Neural progenitor cell (in vitro differentiated cells): ENCODE data around the gene PRICKLE1. TPM values are rescaled to one million over a fixed set of nuclear protein-coding genes. Genes with fewer than 3 reads are reported as not detected.

Experiments used
- DNase-seq: peaks from one replicate; pipeline ENCODE4 v3.0.0-alpha.2; 2016; ENCODE audit warnings: low spot score
- H2AFZ ChIP-seq: fragments of 200-600 bp; sonication (generic); replicated peaks from 2 replicates; pipeline ENCODE4 v1.6.1; 2016; ENCODE audit warnings: antibody characterized with exemption
- H3F3A ChIP-seq: fragments of 200-600 bp; sonication (generic); 2 replicates; pipeline ENCODE4 v1.6.1; 2016; ENCODE audit warnings: antibody characterized with exemption, low read depth
- H3K27ac ChIP-seq: fragments of 200-600 bp; sonication (generic); 2 replicates; pipeline ENCODE4 v1.5.1; 2016; ENCODE audit warnings: mild to moderate bottlenecking
- H3K27me3 ChIP-seq: fragments of 200-600 bp; sonication (generic); 2 replicates; pipeline ENCODE4 v1.6.1; 2016; ENCODE audit warnings: mild to moderate bottlenecking, moderate library complexity
- H3K36me3 ChIP-seq: fragments of 200-600 bp; sonication (generic); 2 replicates; pipeline ENCODE4 v1.5.1; 2016
- H3K4me1 ChIP-seq: fragments of 200-600 bp; sonication (generic); 2 replicates; pipeline ENCODE4 v1.6.1; 2016; ENCODE audit warnings: mixed run types
- H3K4me2 ChIP-seq: fragments of 200-600 bp; sonication (generic); 2 replicates; pipeline ENCODE4 v1.6.1; 2016
- H3K4me3 ChIP-seq: fragments of 200-600 bp; sonication (generic); 2 replicates; pipeline ENCODE4 v1.5.1; 2016
- H3K79me2 ChIP-seq: fragments of 200-600 bp; sonication (generic); 2 replicates; pipeline ENCODE4 v1.6.1; 2016; ENCODE audit warnings: low read depth
- H3K9ac ChIP-seq: fragments of 200-600 bp; sonication (generic); 2 replicates; pipeline ENCODE4 v1.6.1; 2016
- H3K9me3 ChIP-seq: fragments of 200-600 bp; sonication (generic); 2 replicates; pipeline ENCODE4 v1.5.1; 2016; ENCODE audit warnings: low read depth
- H4K20me1 ChIP-seq: fragments of 200-600 bp; sonication (generic); 2 replicates; pipeline ENCODE4 v1.6.1; 2016; ENCODE audit warnings: low read depth
- H3K27ac Mint-ChIP-seq: 3 replicates; pipeline ENCODE4 v1.8.0; 2021; ENCODE audit warnings: mixed read lengths
- H3K27me3 Mint-ChIP-seq: 2 replicates; pipeline ENCODE4 v1.8.0; 2022; ENCODE audit warnings: low read depth, mild to moderate bottlenecking, inconsistent platforms, moderate library complexity, mixed read lengths; ENCODE audit not compliant: insufficient read depth
- H3K36me3 Mint-ChIP-seq: 3 replicates; pipeline ENCODE4 v1.8.0; 2021; ENCODE audit warnings: mixed read lengths
- H3K4me1 Mint-ChIP-seq: 3 replicates; pipeline ENCODE4 v1.8.0; 2021; ENCODE audit warnings: mixed read lengths
- H3K4me3 Mint-ChIP-seq: 3 replicates; pipeline ENCODE4 v1.8.0; 2021; ENCODE audit warnings: mild to moderate bottlenecking, moderate library complexity, mixed read lengths
- H3K9me3 Mint-ChIP-seq: 3 replicates; pipeline ENCODE4 v1.8.0; 2020; ENCODE audit warnings: mixed read lengths
- EZH2 ChIP-seq: fragments of 200-600 bp; sonication (generic); IDR thresholded peaks from 2 replicates; pipeline ENCODE4 v1.6.1; 2017; ENCODE audit warnings: antibody characterized with exemption, mild to moderate bottlenecking, moderate library complexity
- EZH2phosphoT487 ChIP-seq: fragments of 200-600 bp; sonication (generic); IDR thresholded peaks from 2 replicates; pipeline ENCODE4 v1.6.1; 2017; ENCODE audit warnings: antibody characterized with exemption
- total RNA-seq: library from RNA; depleted of rRNA; stranded (reverse); fragments of >200 nt; gene quantifications from 2 replicates; pipeline ENCODE4 v1.2.3, GENCODE V29; 2015; ENCODE audit warnings: low replicate concordance
- TF ChIP-seq, protein P1 (sequence below): fragments of 200-600 bp; sonication (generic); IDR thresholded peaks from 2 replicates; pipeline ENCODE4 v1.5.1; 2017; ENCODE audit warnings: antibody characterized with exemption, mild to moderate bottlenecking

Gene PRICKLE1
- total RNA-seq, 1 donor from 2014 or later: 4.0 TPM

GRCh38 chr12:42609605-42610004, 20.1 kb upstream of the PRICKLE1 start:
- H3K79me2 ChIP-seq: no peaks in the 10 kb centered on the region
- H3K4me1 ChIP-seq: no peaks in the 10 kb centered on the region
- no peak overlapping the region for H3K9ac ChIP-seq
- no peaks in the 10 kb centered on the region for H3K9me3 ChIP-seq
- H3K9me3 Mint-ChIP-seq: peaks cover 8% of the 10 kb centered on the region
- H3K27ac Mint-ChIP-seq: no peak overlapping the region
- H3K4me1 Mint-ChIP-seq: no peaks in the 10 kb centered on the region
- no peaks in the 10 kb centered on the region for H3K36me3 Mint-ChIP-seq
- H3K27me3 Mint-ChIP-seq: peaks cover 2% of the 10 kb centered on the region
- H3K27me3 ChIP-seq: no peaks in the 10 kb centered on the region
- H3K36me3 ChIP-seq: no peaks in the 10 kb centered on the region
- TF ChIP-seq EZH2phosphoT487: no peak
- no peak for TF ChIP-seq EZH2
- TF ChIP-seq, protein P1, sequence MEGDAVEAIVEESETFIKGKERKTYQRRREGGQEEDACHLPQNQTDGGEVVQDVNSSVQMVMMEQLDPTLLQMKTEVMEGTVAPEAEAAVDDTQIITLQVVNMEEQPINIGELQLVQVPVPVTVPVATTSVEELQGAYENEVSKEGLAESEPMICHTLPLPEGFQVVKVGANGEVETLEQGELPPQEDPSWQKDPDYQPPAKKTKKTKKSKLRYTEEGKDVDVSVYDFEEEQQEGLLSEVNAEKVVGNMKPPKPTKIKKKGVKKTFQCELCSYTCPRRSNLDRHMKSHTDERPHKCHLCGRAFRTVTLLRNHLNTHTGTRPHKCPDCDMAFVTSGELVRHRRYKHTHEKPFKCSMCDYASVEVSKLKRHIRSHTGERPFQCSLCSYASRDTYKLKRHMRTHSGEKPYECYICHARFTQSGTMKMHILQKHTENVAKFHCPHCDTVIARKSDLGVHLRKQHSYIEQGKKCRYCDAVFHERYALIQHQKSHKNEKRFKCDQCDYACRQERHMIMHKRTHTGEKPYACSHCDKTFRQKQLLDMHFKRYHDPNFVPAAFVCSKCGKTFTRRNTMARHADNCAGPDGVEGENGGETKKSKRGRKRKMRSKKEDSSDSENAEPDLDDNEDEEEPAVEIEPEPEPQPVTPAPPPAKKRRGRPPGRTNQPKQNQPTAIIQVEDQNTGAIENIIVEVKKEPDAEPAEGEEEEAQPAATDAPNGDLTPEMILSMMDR: no peak
- no peak for DNase-seq
- no peak overlapping the region for H3K4me3 ChIP-seq
- no peak overlapping the region for H2AFZ ChIP-seq
- no peaks in the 10 kb centered on the region for H3F3A ChIP-seq
- no peaks in the 10 kb centered on the region for H4K20me1 ChIP-seq
- no peak overlapping the region for H3K27ac ChIP-seq
- H3K4me2 ChIP-seq: no peak overlapping the region
- H3K4me3 Mint-ChIP-seq: no peak overlapping the region

DNA sequence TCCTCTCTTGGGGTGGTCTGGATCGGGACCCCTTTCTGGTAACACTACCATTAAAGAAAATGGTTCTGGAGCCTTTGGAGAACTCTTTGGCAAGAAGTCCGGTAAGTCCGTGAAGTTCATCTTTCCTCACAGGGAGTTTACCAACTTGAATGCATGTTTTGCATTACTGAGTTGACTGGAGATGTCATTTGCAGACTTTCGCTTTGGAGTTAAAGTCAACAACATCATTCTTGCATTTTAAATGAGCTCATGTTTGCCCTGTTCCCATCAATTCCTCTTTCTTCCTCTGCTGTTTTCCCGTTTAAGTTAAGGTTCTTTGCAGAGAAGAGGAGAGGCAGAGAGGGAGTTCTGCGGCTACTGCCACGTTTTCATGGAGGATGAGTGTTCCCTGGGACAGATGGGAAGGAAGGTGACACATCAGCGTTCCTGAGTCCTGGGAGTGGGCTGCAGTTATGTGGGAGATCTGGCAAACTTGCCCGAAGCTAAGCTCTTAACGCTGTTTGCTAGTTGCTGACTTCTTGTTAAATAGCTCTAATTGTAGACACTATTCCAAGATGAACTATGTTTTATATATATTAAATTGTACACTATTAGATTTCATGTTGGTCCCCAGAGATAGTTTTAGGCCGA, 18.8 kb upstream of the PRICKLE1 start:
- Histone ChIP-seq H3K27me3 (no peaks in the 10 kb centered on the region), H3K9me3 (no peaks in the 10 kb centered on the region), H3K79me2 (no peaks in the 10 kb centered on the region), H3K4me2 (no peak overlapping the region), H3K4me1 (peaks cover 9% of the 10 kb centered on the region), H3F3A (peaks cover 9% of the 10 kb centered on the region), H2AFZ (no peak overlapping the region), H3K27ac (no peak overlapping the region), H3K4me3 (no peak overlapping the region), H3K36me3 (no peaks in the 10 kb centered on the region), H4K20me1 (no peaks in the 10 kb centered on the region), H3K9ac (no peak overlapping the region)
- Mint-ChIP-seq H3K4me1 (peaks cover 6% of the 10 kb centered on the region), H3K9me3 (peaks cover 5% of the 10 kb centered on the region), H3K27me3 (peaks cover 2% of the 10 kb centered on the region), H3K4me3 (no peak overlapping the region), H3K27ac (no peak overlapping the region), H3K36me3 (no peaks in the 10 kb centered on the region)
- DNase-seq: no peak
- no peak for TF ChIP-seq EZH2phosphoT487
- TF ChIP-seq, protein P1: no peak
- no peak for TF ChIP-seq EZH2

GRCh38 chr12:42607584-42608058, 18.1 kb upstream of the PRICKLE1 start:
- Histone ChIP-seq H3K36me3 (no peaks in the 10 kb centered on the region), H3K9me3 (no peaks in the 10 kb centered on the region), H2AFZ (no peak overlapping the region), H3K4me3 (no peak overlapping the region), H3K27me3 (no peaks in the 10 kb centered on the region), H3K4me2 (no peak overlapping the region), H4K20me1 (no peaks in the 10 kb centered on the region), H3K27ac (no peak overlapping the region), H3K79me2 (no peaks in the 10 kb centered on the region), H3K9ac (no peak overlapping the region), H3F3A (peaks cover 16% of the 10 kb centered on the region), H3K4me1 (peaks cover 16% of the 10 kb centered on the region)
- TF ChIP-seq EZH2phosphoT487 (no peak), EZH2 (no peak)
- TF ChIP-seq, protein P1: no peak
- no peak overlapping the region for H3K4me3 Mint-ChIP-seq
- H3K27ac Mint-ChIP-seq: no peak overlapping the region
- H3K36me3 Mint-ChIP-seq: no peaks in the 10 kb centered on the region
- H3K27me3 Mint-ChIP-seq: peaks cover 4% of the 10 kb centered on the region
- DNase-seq: no peak
- peaks cover 4% of the 10 kb centered on the region for H3K9me3 Mint-ChIP-seq
- peaks cover 13% of the 10 kb centered on the region for H3K4me1 Mint-ChIP-seq
